Activated naive CD4-positive, alpha-beta T cell treated with anti-CD3 and anti-CD28 coated beads, Interleukin-2, amount 10 ng/mL, durations not matched to agents 7 days and 5 days (primary cell): Measurements from ENCODE around the gene APOL6.

Experiments used
- CTCF ChIA-PET: fragments of 350-600 bp; sonication (Branson Sonifier 250); formaldehyde crosslinking; loops from one replicate; lab custom pipeline; 2021; ENCODE audit warnings: antibody characterized with exemption; lab: Charles Lee
- DNase-seq: peaks from one replicate; pipeline ENCODE4 v3.0.0-alpha.2; 2020
- H3K27ac Mint-ChIP-seq: one replicate; pipeline ENCODE4 v1.8.0; 2021; ENCODE audit warnings: mild to moderate bottlenecking, moderate library complexity, mixed read lengths
- H3K27me3 Mint-ChIP-seq: one replicate; pipeline ENCODE4 v1.8.0; 2021; ENCODE audit warnings: mild to moderate bottlenecking, mixed read lengths
- H3K36me3 Mint-ChIP-seq: one replicate; pipeline ENCODE4 v1.8.0; 2021; ENCODE audit warnings: mixed read lengths
- H3K4me1 Mint-ChIP-seq: one replicate; pipeline ENCODE4 v1.8.0; 2021; ENCODE audit warnings: mixed read lengths
- H3K4me3 Mint-ChIP-seq: one replicate; pipeline ENCODE4 v1.8.0; 2021; ENCODE audit warnings: mild to moderate bottlenecking, moderate library complexity, mixed read lengths
- H3K9me3 Mint-ChIP-seq: one replicate; pipeline ENCODE4 v1.8.0; 2021; ENCODE audit warnings: mixed read lengths

APOL6 gene, protein sequence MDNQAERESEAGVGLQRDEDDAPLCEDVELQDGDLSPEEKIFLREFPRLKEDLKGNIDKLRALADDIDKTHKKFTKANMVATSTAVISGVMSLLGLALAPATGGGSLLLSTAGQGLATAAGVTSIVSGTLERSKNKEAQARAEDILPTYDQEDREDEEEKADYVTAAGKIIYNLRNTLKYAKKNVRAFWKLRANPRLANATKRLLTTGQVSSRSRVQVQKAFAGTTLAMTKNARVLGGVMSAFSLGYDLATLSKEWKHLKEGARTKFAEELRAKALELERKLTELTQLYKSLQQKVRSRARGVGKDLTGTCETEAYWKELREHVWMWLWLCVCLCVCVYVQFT

GRCh38 chr22:35648066-35649025 lies at the start of gene APOL6:
APOL6 (plus strand) TSS chr22:35648446; CDS start chr22:35656426, 7,980 bp downstream.
- Mint-ChIP-seq H3K4me3 (peak within 1 kb of the TSS; percentile 99), H3K27me3 (no peaks in the 10 kb centered on the region), H3K4me1 (peaks cover 47% of the 10 kb centered on the region), H3K36me3 (peaks cover 41% of the 10 kb centered on the region), H3K27ac (peak within 1 kb of the TSS; percentile 100), H3K9me3 (peaks cover 5% of the 10 kb centered on the region)
- peak; percentile 80 for DNase-seq
- CTCF ChIA-PET: interaction anchor here (1.0 kb wide), 1 partner anchor 21 kb away, joined by 6 read pairs; no protein-coding TSS in a partner anchor

DNA sequence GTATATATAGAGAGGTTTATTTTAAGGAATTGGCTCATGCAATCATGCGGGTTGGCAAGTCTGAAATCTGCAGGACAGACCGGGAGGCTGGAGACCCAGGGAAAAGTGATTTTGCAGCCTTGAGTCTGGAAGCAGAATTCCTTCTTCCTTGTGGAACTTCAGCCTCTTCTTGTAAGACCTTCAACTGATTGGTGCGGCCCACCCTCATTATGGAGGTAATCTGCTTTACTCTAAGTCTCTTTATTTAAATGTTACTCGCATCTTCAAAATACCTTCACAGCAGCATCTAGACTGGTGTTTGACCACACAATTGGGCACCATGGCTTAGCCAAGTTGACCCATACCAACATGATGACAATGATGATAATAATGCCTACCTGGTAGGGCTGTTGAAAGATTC lies 48.9 kb upstream of the APOL6 start:
- no peak overlapping the region for H3K27ac Mint-ChIP-seq
- H3K4me3 Mint-ChIP-seq: no peak overlapping the region
- H3K36me3 Mint-ChIP-seq: no peaks in the 10 kb centered on the region
- CTCF ChIA-PET: no interaction called here
- H3K27me3 Mint-ChIP-seq: peaks cover under 1% of the 10 kb centered on the region
- DNase-seq: no peak
- H3K9me3 Mint-ChIP-seq: no peaks in the 10 kb centered on the region
- no peaks in the 10 kb centered on the region for H3K4me1 Mint-ChIP-seq

DNA sequence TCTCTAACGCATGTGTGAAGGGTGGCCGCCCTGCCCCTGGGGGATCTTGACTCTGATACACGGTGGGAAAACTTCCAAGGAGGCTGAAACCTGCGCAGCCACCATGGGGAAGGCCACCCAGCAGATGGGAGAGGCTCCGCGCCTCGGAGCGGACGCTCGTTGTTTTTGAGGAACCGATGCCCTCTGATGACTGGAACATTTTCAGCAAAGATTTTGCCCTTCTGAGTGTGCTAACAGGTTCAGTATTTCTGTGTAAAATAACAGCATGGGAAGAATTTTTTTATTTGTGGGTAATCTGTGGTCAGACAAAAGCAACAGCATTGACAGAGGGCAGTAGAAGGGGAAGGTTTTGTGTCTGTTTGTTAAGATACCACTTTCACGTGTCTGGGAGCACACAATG lies 47.8 kb upstream of the APOL6 start:
- Mint-ChIP-seq H3K9me3 (no peaks in the 10 kb centered on the region), H3K4me1 (no peaks in the 10 kb centered on the region), H3K27ac (no peak overlapping the region), H3K36me3 (no peaks in the 10 kb centered on the region), H3K4me3 (no peak overlapping the region), H3K27me3 (no peaks in the 10 kb centered on the region)
- no peak for DNase-seq
- CTCF ChIA-PET: no interaction called here

GRCh38 chr22:35601013-35601580 lies 47.1 kb upstream of the APOL6 start:
- CTCF ChIA-PET: no interaction called here
- DNase-seq: no peak
- Mint-ChIP-seq H3K4me1 (no peaks in the 10 kb centered on the region), H3K4me3 (no peak overlapping the region), H3K9me3 (no peaks in the 10 kb centered on the region), H3K27ac (no peak overlapping the region), H3K27me3 (no peaks in the 10 kb centered on the region), H3K36me3 (no peaks in the 10 kb centered on the region)

DNA sequence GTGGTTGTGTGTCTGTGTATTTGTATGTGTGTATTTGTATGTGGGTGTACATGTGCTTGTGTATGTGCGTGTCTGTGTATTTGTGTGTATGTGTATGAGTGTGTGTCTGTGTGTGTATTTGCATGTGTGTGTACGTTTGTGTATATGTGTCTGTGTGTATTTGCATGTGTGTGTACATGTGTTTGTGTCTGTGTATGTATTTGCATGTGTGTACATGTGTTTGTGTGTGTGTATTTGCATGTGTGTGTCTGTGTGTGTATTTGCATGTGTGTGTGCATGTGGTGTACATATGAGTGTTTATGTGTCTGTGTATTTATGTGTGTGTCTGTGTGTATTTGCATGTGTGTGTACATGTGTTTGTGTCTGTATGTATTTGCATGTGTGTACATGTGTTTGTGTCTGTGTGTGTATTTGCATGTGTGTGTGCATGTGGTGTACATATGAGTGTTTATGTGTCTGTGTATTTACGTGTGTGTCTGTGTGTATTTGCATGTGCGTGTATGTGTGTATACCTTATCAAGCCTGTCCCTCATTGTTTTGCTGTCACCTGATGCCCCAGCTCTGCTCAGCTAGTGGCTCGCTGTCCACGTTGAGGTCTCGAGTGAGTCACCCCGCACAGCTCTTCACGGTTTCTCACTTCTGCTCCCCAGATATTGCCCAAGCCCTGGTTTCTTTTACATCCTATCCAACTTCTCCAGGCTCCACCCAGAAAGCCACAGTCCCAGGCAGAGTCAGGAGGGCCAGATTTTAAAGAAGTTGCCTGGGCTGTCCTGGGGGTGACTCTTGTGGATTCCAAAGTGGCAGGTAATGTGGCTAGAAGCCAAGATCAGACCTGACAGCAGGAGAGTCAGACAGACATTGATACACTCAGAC lies 46.3 kb upstream of the APOL6 start:
- Mint-ChIP-seq H3K4me1 (no peaks in the 10 kb centered on the region), H3K9me3 (no peaks in the 10 kb centered on the region), H3K4me3 (no peak overlapping the region), H3K36me3 (no peaks in the 10 kb centered on the region), H3K27ac (no peak overlapping the region), H3K27me3 (peaks cover 6% of the 10 kb centered on the region)
- CTCF ChIA-PET: no interaction called here
- DNase-seq: no peak

DNA sequence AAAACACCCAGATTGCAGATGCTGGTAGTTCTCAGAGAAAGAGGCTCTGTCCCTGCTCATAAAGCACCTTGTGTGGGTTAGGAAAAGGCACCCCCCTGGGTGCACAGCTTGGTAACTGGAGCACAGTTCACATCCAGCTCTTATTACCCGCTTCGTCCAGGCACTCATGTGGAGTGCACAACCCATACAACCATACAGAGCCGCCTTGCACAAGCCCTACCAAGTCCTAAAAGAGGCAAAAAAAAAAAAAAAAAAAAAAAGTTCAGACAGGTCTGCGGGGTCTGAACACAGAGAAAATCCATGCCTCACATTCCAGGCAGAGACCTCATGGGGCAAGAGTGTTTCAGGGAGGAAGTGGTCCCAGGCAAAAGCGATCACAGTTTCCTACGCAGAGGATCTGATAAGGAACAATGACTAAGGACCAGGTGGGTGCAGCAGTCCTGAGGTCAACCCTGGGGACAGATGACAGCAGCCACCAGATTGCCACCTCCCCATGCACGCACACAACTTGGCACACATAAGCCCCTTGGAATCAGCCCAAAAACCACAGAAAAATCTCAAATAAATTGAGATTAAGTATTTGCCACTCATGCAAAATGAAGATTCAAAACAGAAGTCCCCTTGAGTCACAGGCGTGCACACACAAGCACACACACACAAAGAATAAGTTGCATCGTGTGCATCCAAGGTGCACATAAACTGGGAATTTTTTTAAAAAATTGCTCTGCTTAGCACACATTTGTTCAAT lies 43.5 kb upstream of the APOL6 start:
- Mint-ChIP-seq H3K9me3 (no peaks in the 10 kb centered on the region), H3K36me3 (no peaks in the 10 kb centered on the region), H3K4me1 (no peaks in the 10 kb centered on the region), H3K27me3 (peaks cover 21% of the 10 kb centered on the region), H3K27ac (no peak overlapping the region), H3K4me3 (no peak overlapping the region)
- no peak for DNase-seq
- CTCF ChIA-PET: no interaction called here

DNA sequence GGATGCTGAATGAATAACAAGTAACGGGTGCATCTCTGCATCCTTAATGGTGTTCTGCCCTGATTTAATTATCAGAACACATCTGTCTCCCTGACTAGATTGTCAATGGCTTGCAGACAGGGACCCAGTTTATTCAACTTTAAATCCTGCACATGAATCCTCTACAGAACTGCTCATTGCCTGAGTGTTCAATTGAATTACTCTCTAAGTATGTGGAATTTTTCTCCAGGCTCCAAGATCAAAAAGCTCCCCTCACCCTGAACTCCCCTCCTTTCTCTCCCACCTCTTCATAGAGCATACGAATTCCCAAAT lies 42.9 kb upstream of the APOL6 start:
- no peak for DNase-seq
- CTCF ChIA-PET: no interaction called here
- no peaks in the 10 kb centered on the region for H3K4me1 Mint-ChIP-seq
- no peak overlapping the region for H3K27ac Mint-ChIP-seq
- H3K27me3 Mint-ChIP-seq: peaks cover 21% of the 10 kb centered on the region
- H3K9me3 Mint-ChIP-seq: no peaks in the 10 kb centered on the region
- no peak overlapping the region for H3K4me3 Mint-ChIP-seq
- no peaks in the 10 kb centered on the region for H3K36me3 Mint-ChIP-seq

DNA sequence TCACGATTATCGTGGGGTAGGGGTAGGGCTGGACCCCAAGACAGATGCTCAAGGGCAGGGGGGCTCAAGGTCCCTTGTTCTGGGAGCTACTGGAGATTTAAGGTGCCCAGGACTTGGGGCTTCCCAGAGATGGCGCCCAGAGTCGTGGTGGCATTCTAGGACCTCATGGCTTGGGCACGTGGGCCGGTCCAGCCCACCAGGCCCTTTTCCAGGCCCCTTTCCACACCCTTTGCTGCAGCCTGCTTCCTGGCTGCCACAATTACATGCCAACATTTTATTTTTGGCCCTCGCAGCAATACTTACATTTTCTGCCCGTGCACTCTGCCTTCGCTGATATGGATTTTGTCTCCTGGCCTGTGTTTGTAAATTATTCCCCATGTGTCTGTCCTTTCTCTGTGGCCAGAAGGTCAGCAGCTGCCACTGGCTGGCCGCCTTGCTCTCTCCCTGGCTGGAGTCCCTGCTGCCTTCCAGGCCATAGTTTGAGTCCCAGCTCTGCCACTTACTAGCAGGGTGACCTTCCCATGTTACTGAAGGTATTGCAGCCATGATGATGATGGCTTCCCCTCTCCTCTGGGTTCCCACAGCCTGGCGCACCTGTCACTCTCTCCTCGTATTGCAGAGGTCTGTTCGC lies 42.3 kb upstream of the APOL6 start:
- no peak overlapping the region for H3K27ac Mint-ChIP-seq
- no peaks in the 10 kb centered on the region for H3K9me3 Mint-ChIP-seq
- CTCF ChIA-PET: no interaction called here
- H3K36me3 Mint-ChIP-seq: no peaks in the 10 kb centered on the region
- no peak for DNase-seq
- no peak overlapping the region for H3K4me3 Mint-ChIP-seq
- H3K27me3 Mint-ChIP-seq: peaks cover 24% of the 10 kb centered on the region
- no peaks in the 10 kb centered on the region for H3K4me1 Mint-ChIP-seq

DNA sequence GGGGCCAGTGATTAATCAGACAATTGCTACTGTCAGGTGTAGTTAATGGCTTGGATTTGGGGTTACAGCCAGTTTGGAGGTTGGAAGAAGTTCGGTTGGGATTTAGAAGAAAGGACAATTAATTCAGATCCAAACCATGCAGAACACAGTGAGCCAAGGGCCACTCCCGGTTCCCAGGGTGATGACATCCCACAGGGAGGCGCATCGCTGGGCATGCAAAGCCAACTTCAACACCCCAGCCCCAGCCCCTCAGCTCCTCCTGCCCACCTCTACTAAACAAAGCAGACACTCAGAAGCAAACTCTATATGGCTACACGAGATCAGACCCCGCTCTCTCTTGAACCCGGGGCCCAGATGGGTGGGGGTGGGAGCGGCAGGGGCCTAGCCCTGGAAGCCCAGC lies 41.3 kb upstream of the APOL6 start:
- peaks cover 31% of the 10 kb centered on the region for H3K27me3 Mint-ChIP-seq
- H3K4me3 Mint-ChIP-seq: no peak overlapping the region
- CTCF ChIA-PET: no interaction called here
- DNase-seq: no peak
- H3K27ac Mint-ChIP-seq: no peak overlapping the region
- H3K4me1 Mint-ChIP-seq: peaks cover 3% of the 10 kb centered on the region
- H3K9me3 Mint-ChIP-seq: no peaks in the 10 kb centered on the region
- no peaks in the 10 kb centered on the region for H3K36me3 Mint-ChIP-seq

- no peak for DNase-seq
- no peak overlapping the region for H3K27ac Mint-ChIP-seq
- H3K27me3 Mint-ChIP-seq: peaks cover 33% of the 10 kb centered on the region
- H3K4me3 Mint-ChIP-seq: no peak overlapping the region
- H3K36me3 Mint-ChIP-seq: no peaks in the 10 kb centered on the region
- no peaks in the 10 kb centered on the region for H3K9me3 Mint-ChIP-seq
- CTCF ChIA-PET: no interaction called here
- H3K4me1 Mint-ChIP-seq: peaks cover 5% of the 10 kb centered on the region
Measured at GRCh38 chr22:35608088-35608487, 40.2 kb upstream of the APOL6 start.

GRCh38 chr22:35609261-35609660 lies 39.0 kb upstream of the APOL6 start:
- no peak overlapping the region for H3K27ac Mint-ChIP-seq
- peaks cover 5% of the 10 kb centered on the region for H3K4me1 Mint-ChIP-seq
- no peaks in the 10 kb centered on the region for H3K36me3 Mint-ChIP-seq
- no peaks in the 10 kb centered on the region for H3K9me3 Mint-ChIP-seq
- no peak for DNase-seq
- H3K4me3 Mint-ChIP-seq: no peak overlapping the region
- peaks cover 33% of the 10 kb centered on the region for H3K27me3 Mint-ChIP-seq
- CTCF ChIA-PET: no interaction called here

GRCh38 chr22:35609761-35610160 lies 38.5 kb upstream of the APOL6 start:
- H3K9me3 Mint-ChIP-seq: no peaks in the 10 kb centered on the region
- peaks cover 33% of the 10 kb centered on the region for H3K27me3 Mint-ChIP-seq
- CTCF ChIA-PET: no interaction called here
- DNase-seq: no peak
- no peak overlapping the region for H3K4me3 Mint-ChIP-seq
- H3K27ac Mint-ChIP-seq: no peak overlapping the region
- peaks cover 5% of the 10 kb centered on the region for H3K4me1 Mint-ChIP-seq
- no peaks in the 10 kb centered on the region for H3K36me3 Mint-ChIP-seq

- no peaks in the 10 kb centered on the region for H3K9me3 Mint-ChIP-seq
- CTCF ChIA-PET: interaction anchor here (1.2 to 1.7 kb wide), 3 partner anchors 10 to 260 kb away, joined by 4 to 5 read pairs (median 5); no protein-coding TSS in a partner anchor
- DNase-seq: no peak
- H3K4me3 Mint-ChIP-seq: no peak overlapping the region
- peaks cover 33% of the 10 kb centered on the region for H3K27me3 Mint-ChIP-seq
- no peaks in the 10 kb centered on the region for H3K36me3 Mint-ChIP-seq
- H3K27ac Mint-ChIP-seq: no peak overlapping the region
- peaks cover 8% of the 10 kb centered on the region for H3K4me1 Mint-ChIP-seq
Measured at GRCh38 chr22:35610741-35611140, 37.5 kb upstream of the APOL6 start.
